Mononuclear cell (primary cell): ENCODE measurements around the gene NSUN3. TPM values are rescaled to one million over a fixed set of nuclear protein-coding genes. Genes with fewer than 3 reads are reported as not detected.

Experiments used
- H3K27me3 ChIP-seq: 2 replicates; pipeline ENCODE4 v1.6.0; 2011; ENCODE audit warnings: low read length, control low read depth; ENCODE audit not compliant: insufficient read depth
- H3K4me1 ChIP-seq: 2 replicates; pipeline ENCODE4 v1.5.1; 2011; ENCODE audit warnings: mild to moderate bottlenecking, low read length, control low read depth; ENCODE audit not compliant: insufficient read depth
- H3K4me3 ChIP-seq: 2 replicates; pipeline ENCODE4 v1.5.1; 2011; ENCODE audit warnings: mild to moderate bottlenecking, low read length, moderate library complexity
- H3K9me3 ChIP-seq: 2 replicates; pipeline ENCODE4 v1.5.1; 2011; ENCODE audit warnings: low read depth, mild to moderate bottlenecking, control low read depth, low read length
- total RNA-seq: library from RNA; depleted of rRNA; stranded (reverse); fragments of >200 nt; gene quantifications from one replicate; pipeline ENCODE4 v1.2.3, GENCODE V29; 2012

NSUN3 gene
- total RNA-seq, 1 donor: 32.2 TPM

DNA sequence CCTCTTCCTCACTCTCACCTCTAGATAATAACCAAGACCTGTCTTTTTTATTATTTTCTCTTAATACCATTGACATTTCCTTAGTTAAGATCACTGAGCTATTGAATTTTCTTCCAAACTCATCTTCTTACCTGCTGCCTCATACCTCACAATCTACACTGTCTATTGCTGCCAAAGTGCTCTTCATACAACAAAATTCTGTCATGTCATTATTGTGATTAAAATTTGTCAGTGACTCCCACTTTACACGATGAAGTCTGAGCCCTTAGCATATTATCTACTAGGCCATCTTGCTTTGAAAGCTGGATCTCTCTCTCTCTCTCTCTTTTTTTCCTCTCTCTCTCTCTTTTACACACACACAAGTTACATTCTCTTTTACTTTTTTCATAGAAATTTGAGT is 73.3 kb downstream of the NSUN3 start:
- H3K9me3 ChIP-seq: no peaks in the 10 kb centered on the region
- no peak overlapping the region for H3K4me3 ChIP-seq
- H3K4me1 ChIP-seq: no peaks in the 10 kb centered on the region
- H3K27me3 ChIP-seq: no peaks in the 10 kb centered on the region

DNA sequence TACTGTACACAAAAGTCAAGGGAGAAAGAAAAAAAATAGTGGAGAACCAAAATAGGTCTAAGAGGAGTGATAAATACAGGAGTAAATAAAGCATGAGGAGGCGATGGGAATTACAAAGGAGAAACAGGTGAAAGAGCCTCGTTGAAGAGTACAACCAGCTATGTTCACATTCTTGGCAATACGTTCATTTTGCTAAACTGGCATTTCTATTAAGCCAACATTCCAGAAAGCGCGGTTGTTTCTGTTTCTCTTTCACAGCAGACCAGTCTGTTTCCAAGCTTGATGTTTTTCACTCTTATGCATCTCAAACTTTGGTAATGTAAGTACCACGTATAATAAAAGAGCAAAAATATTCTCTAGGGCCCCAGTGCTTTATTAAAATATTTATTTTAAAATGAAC is 74.5 kb downstream of the NSUN3 start:
- H3K4me1 ChIP-seq: no peaks in the 10 kb centered on the region
- H3K9me3 ChIP-seq: no peaks in the 10 kb centered on the region
- no peaks in the 10 kb centered on the region for H3K27me3 ChIP-seq
- no peak overlapping the region for H3K4me3 ChIP-seq

DNA sequence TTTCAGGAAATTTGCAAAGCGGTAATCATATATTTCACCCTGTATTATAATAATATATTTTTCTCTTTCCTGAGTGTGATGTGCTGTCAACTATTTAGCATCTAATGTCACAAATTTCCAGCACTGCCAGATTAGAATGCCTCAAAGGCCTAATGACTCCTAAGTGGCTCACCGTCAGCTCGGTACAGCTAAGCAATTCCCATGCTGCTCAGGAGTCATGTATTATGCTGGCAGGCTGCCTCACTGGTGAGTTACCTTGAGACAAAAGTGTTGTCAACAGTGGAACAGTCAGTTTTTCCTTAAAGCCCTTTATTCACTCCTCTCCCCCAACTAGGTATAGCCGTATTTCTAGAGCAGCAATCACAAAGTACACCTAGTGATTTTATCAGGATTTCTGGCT is 83.6 kb downstream of the NSUN3 start:
- Histone ChIP-seq H3K4me1 (no peaks in the 10 kb centered on the region), H3K9me3 (no peaks in the 10 kb centered on the region), H3K4me3 (no peak overlapping the region), H3K27me3 (no peaks in the 10 kb centered on the region)

DNA sequence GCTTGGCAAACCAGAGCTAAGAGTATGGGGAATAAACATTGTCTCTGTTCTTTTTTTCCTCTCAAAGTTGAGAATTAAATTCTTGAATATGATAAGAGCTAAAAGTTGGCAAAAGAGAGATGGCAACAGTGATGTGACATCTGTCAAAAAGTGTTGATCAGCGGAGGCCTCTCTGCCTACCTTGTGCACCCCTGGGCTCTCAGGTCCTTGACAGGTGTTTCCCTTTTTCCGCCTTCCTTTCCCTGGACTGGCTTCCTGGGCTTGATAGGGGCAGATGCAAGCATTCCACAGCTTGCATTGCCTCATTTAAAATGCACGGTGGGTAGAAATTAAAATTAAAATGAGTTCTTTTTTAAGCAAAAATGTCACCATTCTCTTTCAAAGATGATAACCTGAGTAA is 84.2 kb downstream of the NSUN3 start:
- no peak overlapping the region for H3K4me3 ChIP-seq
- no peaks in the 10 kb centered on the region for H3K27me3 ChIP-seq
- H3K4me1 ChIP-seq: no peaks in the 10 kb centered on the region
- no peaks in the 10 kb centered on the region for H3K9me3 ChIP-seq

DNA sequence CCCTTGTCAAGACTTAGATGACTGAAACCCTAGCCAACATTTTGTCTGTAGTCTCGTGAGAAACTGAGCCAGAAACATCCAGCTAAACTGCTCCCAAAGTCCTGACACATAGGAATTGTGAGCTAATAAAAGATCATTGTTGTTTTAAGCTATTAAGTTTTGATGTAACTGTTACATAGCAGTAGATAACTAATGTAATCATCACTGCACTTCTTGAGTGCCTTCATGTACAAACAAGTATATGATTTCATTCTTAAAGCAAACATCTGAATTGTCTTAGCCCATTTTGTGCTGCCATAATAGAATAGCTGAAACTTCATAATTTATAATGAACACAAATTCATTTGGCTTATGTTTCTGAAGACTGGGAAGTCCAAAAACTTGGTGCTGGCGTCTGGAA is 87.3 kb downstream of the NSUN3 start:
- Histone ChIP-seq H3K4me3 (no peak overlapping the region), H3K27me3 (no peaks in the 10 kb centered on the region), H3K9me3 (no peaks in the 10 kb centered on the region), H3K4me1 (no peaks in the 10 kb centered on the region)

DNA sequence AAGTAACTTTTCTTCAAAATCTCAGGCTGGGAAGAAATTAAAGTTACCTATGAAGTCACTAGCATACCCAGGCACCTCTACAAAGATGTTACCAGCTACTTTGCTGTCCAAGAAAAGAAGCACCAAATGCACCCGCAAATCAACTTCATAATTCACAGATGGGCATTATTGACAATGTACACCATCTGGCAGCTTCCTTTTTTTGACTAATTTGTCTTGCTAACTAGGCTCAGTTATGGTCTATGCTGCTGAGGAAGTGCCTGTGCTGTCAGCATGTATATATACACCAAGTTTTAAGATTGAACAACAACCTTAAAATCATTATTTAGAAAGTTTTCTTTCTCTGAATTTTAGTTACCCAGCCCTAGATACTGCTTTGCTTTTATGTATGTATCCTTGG is 93.8 kb downstream of the NSUN3 start:
- H3K9me3 ChIP-seq: no peaks in the 10 kb centered on the region

DNA sequence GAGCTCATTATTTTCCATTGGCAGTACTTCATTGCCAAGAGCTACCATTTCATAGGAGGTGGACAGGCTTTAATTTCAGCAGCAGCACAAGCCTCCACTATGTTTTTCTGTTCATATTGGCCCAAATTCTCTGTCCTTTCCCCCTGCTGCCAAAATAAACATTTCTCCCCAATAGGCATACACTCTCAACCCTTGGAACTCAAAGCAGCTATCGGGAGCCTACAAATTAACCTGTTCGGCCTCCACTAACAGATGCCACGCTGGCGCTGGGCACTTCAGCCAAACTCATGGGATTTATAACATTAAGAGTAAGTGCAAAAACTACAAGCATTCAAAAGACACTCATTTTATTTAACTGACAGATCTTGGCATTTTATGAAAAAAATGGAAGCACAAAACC is 95.7 kb downstream of the NSUN3 start:
- no peaks in the 10 kb centered on the region for H3K27me3 ChIP-seq

More for the DNA sequence above, 93.8 kb downstream of the NSUN3 start:
- Histone ChIP-seq H3K4me3 (no peak overlapping the region), H3K4me1 (no peaks in the 10 kb centered on the region), H3K27me3 (no peaks in the 10 kb centered on the region)

DNA sequence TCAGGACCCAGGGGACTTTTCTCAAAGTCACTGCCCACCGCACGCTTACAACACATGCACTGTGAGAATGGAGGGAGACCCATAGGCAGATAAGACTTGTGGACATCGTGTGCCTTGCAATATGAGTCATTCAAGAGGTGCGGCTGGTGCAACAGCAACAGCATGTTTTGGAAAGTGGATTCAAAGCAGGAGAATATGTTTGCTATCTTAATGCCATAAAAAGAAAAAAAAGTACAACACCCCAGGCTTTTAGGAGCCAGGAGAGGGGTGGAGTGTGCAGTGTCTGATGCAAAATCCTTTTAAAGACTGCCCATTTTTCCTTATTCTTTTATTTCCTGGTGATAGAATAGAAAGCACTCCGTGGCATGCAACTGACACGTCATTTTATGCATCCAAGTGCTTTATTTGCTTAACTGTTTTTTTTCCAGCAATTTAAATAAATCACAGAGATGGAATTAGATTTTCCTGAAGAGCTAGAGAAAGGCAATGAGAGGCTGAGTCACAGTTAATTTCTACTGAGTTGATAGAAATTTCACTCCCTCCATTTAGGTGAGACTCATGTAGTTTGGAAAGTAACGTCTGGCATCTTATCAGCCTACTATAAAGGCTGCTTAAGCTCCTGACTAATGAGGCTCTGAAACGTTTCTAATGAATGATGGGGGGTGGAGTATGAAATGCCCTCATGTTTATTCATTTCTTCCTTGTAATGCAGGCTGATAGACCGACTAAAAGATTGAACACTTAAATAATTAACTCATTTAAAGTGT is 96.4 kb downstream of the NSUN3 start:
- Histone ChIP-seq H3K4me1 (no peaks in the 10 kb centered on the region), H3K4me3 (no peak overlapping the region), H3K27me3 (no peaks in the 10 kb centered on the region), H3K9me3 (no peaks in the 10 kb centered on the region)

More for the DNA sequence above, 95.7 kb downstream of the NSUN3 start:
- no peak overlapping the region for H3K4me3 ChIP-seq
- no peaks in the 10 kb centered on the region for H3K4me1 ChIP-seq
- H3K9me3 ChIP-seq: no peaks in the 10 kb centered on the region

DNA sequence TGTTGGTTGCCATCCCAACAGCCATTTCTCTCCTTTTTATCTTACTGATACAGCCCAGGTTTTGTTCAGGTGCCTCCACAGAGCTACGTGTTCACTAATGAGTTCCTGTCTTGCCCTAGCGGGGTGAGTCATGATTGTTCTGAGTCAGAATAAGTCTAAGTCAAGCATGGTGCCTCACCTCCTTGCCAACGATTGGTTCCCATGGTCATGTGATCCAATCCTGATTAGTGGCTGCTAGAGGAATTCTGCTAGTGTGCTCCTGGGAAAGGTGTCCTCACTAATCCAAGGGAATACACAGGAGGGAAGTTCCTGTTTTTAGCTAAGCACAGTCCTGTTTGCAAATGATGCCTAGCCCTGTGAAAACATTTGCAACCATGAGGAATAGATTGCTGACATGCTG is 99.8 kb downstream of the NSUN3 start:
- no peak overlapping the region for H3K4me3 ChIP-seq
- no peaks in the 10 kb centered on the region for H3K9me3 ChIP-seq
- no peaks in the 10 kb centered on the region for H3K27me3 ChIP-seq

DNA sequence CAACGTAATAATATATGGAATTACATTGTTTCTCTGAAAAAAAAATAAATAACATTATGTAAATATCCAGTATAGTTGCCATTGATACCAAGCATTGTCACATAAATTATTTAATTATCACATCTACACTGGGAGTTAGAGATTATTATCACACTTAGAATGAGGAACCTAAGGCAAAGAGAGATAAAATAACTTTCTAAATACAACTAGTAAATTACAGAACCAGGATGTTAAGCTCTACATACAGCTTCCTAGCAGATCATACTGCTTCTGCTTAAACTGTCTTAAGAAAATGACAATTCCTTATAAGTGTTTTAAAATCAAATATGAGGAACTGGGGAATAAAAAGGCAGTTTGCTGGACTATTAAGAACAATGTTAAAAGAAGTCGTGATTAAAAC is 104.5 kb downstream of the NSUN3 start:
- Histone ChIP-seq H3K9me3 (no peaks in the 10 kb centered on the region), H3K27me3 (no peaks in the 10 kb centered on the region), H3K4me1 (no peaks in the 10 kb centered on the region), H3K4me3 (no peak overlapping the region)

More for the DNA sequence above, 99.8 kb downstream of the NSUN3 start:
- H3K4me1 ChIP-seq: no peaks in the 10 kb centered on the region

DNA sequence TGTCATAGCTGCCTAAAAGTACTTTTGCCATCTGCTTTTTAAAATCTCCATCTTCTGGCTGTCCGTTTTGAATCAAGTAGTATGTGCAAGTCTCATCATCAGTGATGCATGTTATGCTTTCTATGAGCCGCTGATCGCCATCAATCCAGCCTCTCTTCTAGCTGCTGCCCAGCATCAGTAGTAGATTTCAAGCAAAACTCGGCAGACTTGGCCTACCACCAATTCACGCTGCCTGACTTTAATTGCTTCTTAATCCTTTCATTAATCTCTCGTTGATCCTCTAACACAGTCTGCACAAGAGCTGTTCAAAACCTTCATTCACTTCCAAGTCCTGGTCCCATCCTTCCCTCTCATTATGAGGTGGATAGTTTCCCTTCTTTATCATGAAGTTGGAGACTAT is 104.9 kb downstream of the NSUN3 start:
- H3K9me3 ChIP-seq: no peaks in the 10 kb centered on the region
- no peak overlapping the region for H3K4me3 ChIP-seq

DNA sequence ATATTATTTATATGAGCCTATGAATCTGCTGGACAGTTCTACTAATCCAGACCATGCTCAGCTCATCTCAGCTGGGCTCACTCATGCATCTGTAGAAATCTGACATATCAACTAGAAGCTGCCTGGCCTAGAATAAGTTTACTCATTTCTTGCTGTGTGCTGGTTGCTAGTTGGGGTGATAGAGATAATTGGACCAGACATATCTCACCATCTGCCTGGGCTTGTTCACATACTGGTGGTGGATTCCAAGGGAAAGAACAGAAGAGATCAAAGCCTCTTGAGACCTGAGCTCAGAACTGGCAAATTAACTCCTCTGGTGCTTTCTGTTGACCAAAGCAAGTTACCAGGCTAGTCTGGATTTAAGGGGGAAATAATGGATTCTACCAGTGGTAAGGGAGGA is 109.1 kb downstream of the NSUN3 start:
- Histone ChIP-seq H3K27me3 (no peaks in the 10 kb centered on the region), H3K4me1 (no peaks in the 10 kb centered on the region), H3K9me3 (no peaks in the 10 kb centered on the region), H3K4me3 (no peak overlapping the region)

More for the DNA sequence above, 104.9 kb downstream of the NSUN3 start:
- Histone ChIP-seq H3K4me1 (no peaks in the 10 kb centered on the region), H3K27me3 (no peaks in the 10 kb centered on the region)

DNA sequence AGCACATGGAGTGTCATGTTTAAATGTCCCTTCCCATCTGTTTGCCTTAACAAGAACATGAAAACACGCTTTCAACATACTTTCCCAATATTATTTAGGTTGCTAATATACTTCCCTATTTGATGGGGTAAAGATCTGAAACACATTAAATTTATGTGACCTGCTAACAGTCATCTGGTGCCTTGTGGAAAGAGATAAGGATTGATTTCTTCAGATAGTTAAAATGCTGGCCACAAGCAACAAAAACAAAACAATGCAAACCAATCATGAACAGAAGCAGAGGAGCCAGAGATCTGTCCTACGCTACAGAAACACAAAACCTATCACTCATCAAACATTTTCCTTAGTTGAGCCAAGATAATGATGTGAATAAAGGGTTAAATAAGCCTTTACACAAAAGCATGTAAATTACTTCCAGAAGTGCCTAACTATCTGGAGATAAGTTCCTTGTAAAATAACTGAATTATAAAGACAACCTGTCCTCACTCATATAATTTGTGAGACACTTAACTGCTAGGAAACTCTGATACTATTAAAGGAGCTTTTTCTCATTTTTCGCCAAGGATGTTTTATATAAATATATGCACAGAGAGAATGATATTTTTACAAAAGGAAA is 109.9 kb downstream of the NSUN3 start:
- Histone ChIP-seq H3K4me3 (no peak overlapping the region), H3K9me3 (no peaks in the 10 kb centered on the region), H3K27me3 (no peaks in the 10 kb centered on the region), H3K4me1 (no peaks in the 10 kb centered on the region)

DNA sequence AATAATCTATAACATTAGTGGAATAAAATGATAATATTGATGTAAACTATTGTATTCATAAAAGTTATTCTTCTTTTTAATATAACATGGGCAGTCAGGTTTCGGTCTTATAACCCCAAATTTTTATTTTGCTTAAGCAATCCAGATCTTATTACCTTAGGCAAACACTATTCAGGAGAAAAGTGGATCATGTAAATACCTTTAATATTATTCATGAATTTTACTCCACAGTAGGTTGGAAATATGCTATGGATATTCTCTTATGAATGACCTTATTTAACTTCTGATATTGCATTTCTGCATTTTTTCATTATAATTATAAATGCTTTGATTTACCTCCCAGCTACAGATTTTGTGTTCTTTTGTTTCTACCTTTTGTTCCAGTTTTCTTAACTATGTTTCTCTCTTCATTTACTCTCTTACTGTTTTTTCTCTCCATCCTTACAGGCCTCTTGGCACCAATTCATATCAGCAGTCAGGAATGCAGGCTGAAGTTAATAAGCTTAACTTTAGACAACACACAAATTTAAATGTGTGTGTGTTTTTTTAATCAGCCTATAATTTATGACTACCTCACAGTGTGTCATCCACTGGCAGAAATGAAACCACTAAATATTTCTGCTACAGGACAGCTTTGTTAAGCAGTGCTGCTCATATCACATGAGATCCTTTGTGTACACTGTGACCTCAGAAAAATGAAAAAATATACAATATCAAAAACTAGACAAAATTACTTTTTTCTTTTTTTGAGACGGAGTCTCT is 111.0 kb downstream of the NSUN3 start:
- Histone ChIP-seq H3K27me3 (no peaks in the 10 kb centered on the region), H3K4me3 (no peak overlapping the region), H3K4me1 (no peaks in the 10 kb centered on the region), H3K9me3 (no peaks in the 10 kb centered on the region)

DNA sequence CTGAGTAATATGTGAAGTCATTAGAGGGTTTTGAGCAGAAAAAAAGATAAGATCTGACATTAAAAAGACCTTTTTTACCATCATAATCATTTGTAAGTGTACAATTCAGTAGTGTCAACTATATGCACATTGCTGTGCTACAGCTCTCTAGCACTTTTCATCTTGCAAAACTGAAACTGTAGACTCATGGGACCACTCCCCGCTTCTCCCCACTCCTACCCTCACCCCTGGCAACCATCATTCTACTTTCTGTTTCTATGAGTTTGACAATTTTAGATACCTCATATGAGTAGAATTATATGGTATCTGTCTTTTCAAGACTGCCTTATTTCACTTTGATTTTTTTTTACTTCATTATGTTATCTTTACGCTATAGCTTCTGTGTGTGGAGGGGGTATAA is 112.8 kb downstream of the NSUN3 start:
- Histone ChIP-seq H3K4me1 (no peaks in the 10 kb centered on the region), H3K9me3 (no peaks in the 10 kb centered on the region), H3K4me3 (no peak overlapping the region), H3K27me3 (no peaks in the 10 kb centered on the region)
